Purkinje cell (primary cell): ENCODE results near the gene REM2. TPM values are rescaled to one million over a fixed set of nuclear protein-coding genes. Genes with fewer than 3 reads are reported as not detected.

Source experiments
- polyA plus RNA-seq: library from polyadenylated mRNA; unstranded; fragments of >200 nt; fragmentation: Nextera tagmentation; gene quantifications from 2 replicates; pipeline ENCODE4 v1.2.1, GENCODE V29; 2014

Gene REM2
- not detected in 2 replicates for polyA plus RNA-seq

GRCh38 chr14:22883173-22883976 lies at the start of gene REM2:
TSS of gene REM2 (plus strand) at chr14:22883222. CDS start at chr14:22883288, 66 bp downstream.

GRCh38 chr14:22836301-22837113 lies 46.5 kb upstream of the REM2 start, which contains the start of gene MMP14:
TSS of gene MMP14 (plus strand) at chr14:22836585. CDS start at chr14:22836818, 233 bp downstream.

GRCh38 chr14:22871224-22872032 lies 11.6 kb upstream of the REM2 start, which contains the start of gene LRP10:
TSS of gene LRP10 (plus strand) at chr14:22871740. CDS start at chr14:22872304, 564 bp downstream.

GRCh38 chr14:22918804-22919600 lies 36.0 kb downstream of the REM2 start, which contains the start of gene RBM23:
TSS of gene RBM23 (minus strand) at chr14:22919149.

GRCh38 chr14:22929104-22929960 lies 46.3 kb downstream of the REM2 start, which contains the start of gene PRMT5:
TSS of gene PRMT5 (minus strand) at chr14:22929376. CDS start at chr14:22929361, 15 bp downstream.

Other genes starting within 250 kb of the REM2 start
- gene OR6J1, start 238.9 kb upstream of the REM2 start, polyA plus RNA-seq = not detected in 2 replicates
- gene OXA1L, start 116.5 kb upstream of the REM2 start, polyA plus RNA-seq = 55.5 and 76.9 TPM in 2 replicates
- not detected in 2 replicates for gene SLC7A7, start 67.8 kb upstream of the REM2 start, polyA plus RNA-seq
- gene MRPL52, start 53.3 kb upstream of the REM2 start, polyA plus RNA-seq = 86.7 and 87.3 TPM in 2 replicates
- 3.8 and 4.0 TPM in 2 replicates for gene MMP14, start 46.6 kb upstream of the REM2 start, polyA plus RNA-seq
- gene LRP10, start 11.5 kb upstream of the REM2 start, polyA plus RNA-seq = 0.47 and 1.4 TPM in 2 replicates
- 27.9 and 36.6 TPM in 2 replicates for gene RBM23, start 35.9 kb downstream of the REM2 start, polyA plus RNA-seq
- gene PRMT5, start 46.2 kb downstream of the REM2 start, polyA plus RNA-seq = 26.1 and 29.9 TPM in 2 replicates
- gene HAUS4, start 73.9 kb downstream of the REM2 start, polyA plus RNA-seq = 2.6 and 4.0 TPM in 2 replicates
- gene AJUBA, start 99.3 kb downstream of the REM2 start, polyA plus RNA-seq = 4.1 and 8.8 TPM in 2 replicates
- 1.1 and 1.4 TPM in 2 replicates for gene C14orf93, start 126.9 kb downstream of the REM2 start, polyA plus RNA-seq
- gene PSMB5, start 151.7 kb downstream of the REM2 start, polyA plus RNA-seq = 475 and 624 TPM in 2 replicates
- not detected in 2 replicates for gene PSMB11, start 159.0 kb downstream of the REM2 start, polyA plus RNA-seq
- 0.20 TPM in 1 of 2 replicates, not detected in the other for gene CDH24, start 174.3 kb downstream of the REM2 start, polyA plus RNA-seq
- 3.0 and 5.2 TPM in 2 replicates for gene ACIN1, start 211.9 kb downstream of the REM2 start, polyA plus RNA-seq
- 97.6 and 158 TPM in 2 replicates for gene C14orf119, start 212.3 kb downstream of the REM2 start, polyA plus RNA-seq
- not detected in 2 replicates for gene CIROP, start 221.8 kb downstream of the REM2 start, polyA plus RNA-seq
- not detected in 2 replicates for gene CEBPE, start 236.0 kb downstream of the REM2 start, polyA plus RNA-seq